Right kidney (tissue), 1 donor: Measurements from ENCODE around the gene ZMYND19.
"Not testable (repeated sequence)": the region's sequence is repeated elsewhere in the genome, so short reads cannot be mapped to it uniquely, and the experiment has no call there.

Source experiments
- DNase-seq: peaks from one replicate; pipeline ENCODE4 v3.0.0-alpha.2; 2016

Gene ZMYND19

GRCh38 chr9:137589441-137590122 lies 730 bp downstream of the ZMYND19 start:
- DNase-seq = peak; percentile 50

- DNase-seq = no peak
Observed at GRCh38 chr9:137588891-137589290, 1.4 kb downstream of the ZMYND19 start.

GRCh38 chr9:137588311-137588710 lies 2.0 kb downstream of the ZMYND19 start:
- DNase-seq = no peak

- no peak for DNase-seq
Observed at GRCh38 chr9:137586854-137587253, 3.5 kb downstream of the ZMYND19 start.

- no peak for DNase-seq
Observed at GRCh38 chr9:137583957-137584356, 6.4 kb downstream of the ZMYND19 start.

GRCh38 chr9:137583347-137583746 lies 7.0 kb downstream of the ZMYND19 start:
- no peak for DNase-seq

GRCh38 chr9:137582286-137582860 lies 7.9 kb downstream of the ZMYND19 start:
- no peak for DNase-seq

- DNase-seq = no peak
Observed at GRCh38 chr9:137581361-137582285, 8.7 kb downstream of the ZMYND19 start.

GRCh38 chr9:137580954-137581322 lies 9.4 kb downstream of the ZMYND19 start:
- no peak for DNase-seq

- DNase-seq = no peak
Observed at GRCh38 chr9:137580209-137580953, 9.9 kb downstream of the ZMYND19 start.

- no peak for DNase-seq
Observed at GRCh38 chr9:137579259-137579604, 11.1 kb downstream of the ZMYND19 start.

- DNase-seq = peak; percentile 90
Observed at GRCh38 chr9:137578518-137579258, 11.6 kb downstream of the ZMYND19 start, which contains the start of gene DPH7. Gene DPH7 (minus strand): TSS chr9:137578925. CDS start chr9:137578777, 148 bp downstream.

GRCh38 chr9:137575716-137576411 lies 14.4 kb downstream of the ZMYND19 start:
- DNase-seq = no peak

- no peak for DNase-seq
Observed at GRCh38 chr9:137575364-137575715, 15.0 kb downstream of the ZMYND19 start.

GRCh38 chr9:137574192-137574591 lies 16.1 kb downstream of the ZMYND19 start:
- no peak for DNase-seq

GRCh38 chr9:137570566-137570965 lies 19.7 kb downstream of the ZMYND19 start:
- no peak for DNase-seq

- DNase-seq = no peak
Observed at GRCh38 chr9:137569609-137570203, 20.6 kb downstream of the ZMYND19 start.

- DNase-seq = not testable (repeated sequence)
Observed at GRCh38 chr9:137568445-137568844, 21.9 kb downstream of the ZMYND19 start.

- DNase-seq = no peak
Observed at GRCh38 chr9:137564817-137565411, 25.4 kb downstream of the ZMYND19 start.

GRCh38 chr9:137564134-137564533 lies 26.2 kb downstream of the ZMYND19 start:
- no peak for DNase-seq
